GM18505 (cell line): Measurements from ENCODE around the gene RAB41.
"Not testable (repeated sequence)": the region's sequence is repeated elsewhere in the genome, so short reads cannot be mapped to it uniquely, and the experiment has no call there.

Experiments used
- ATAC-seq: cut with Tn5 transposase; IDR thresholded peaks from one replicate; pipeline ENCODE4 v1.9.1; 2021; ENCODE audit not compliant: unreplicated experiment
- POLR2A ChIP-seq: IDR thresholded peaks from 4 replicates; pipeline ENCODE4 v1.6.1; 2011; ENCODE audit warnings: borderline replicate concordance; ENCODE audit not compliant: insufficient read depth, insufficient read length; ENCODE audit errors: extremely low read depth

RAB41 gene

GRCh38 chrX:70281951-70282350, at the start of gene RAB41:
Gene RAB41 (plus strand): TSS chrX:70282172. CDS start chrX:70282218, 46 bp downstream.
- TF ChIP-seq POLR2A = no peak
- no peak for ATAC-seq

- no peak for TF ChIP-seq POLR2A
- no peak for ATAC-seq
Observed at GRCh38 chrX:70234355-70234754, 47.6 kb upstream of the RAB41 start, which contains the start of gene AWAT1. Gene AWAT1 (plus strand): TSS chrX:70234655. CDS start chrX:70234696, 41 bp downstream.

- no peak for ATAC-seq
- no peak for TF ChIP-seq POLR2A
Observed at GRCh38 chrX:70240751-70241150, 41.2 kb upstream of the RAB41 start.

- ATAC-seq = no peak
- TF ChIP-seq POLR2A = no peak
Observed at GRCh38 chrX:70241501-70241900, 40.5 kb upstream of the RAB41 start.

GRCh38 chrX:70243601-70244000, 38.4 kb upstream of the RAB41 start:
- ATAC-seq = not testable (repeated sequence)

- no peak for TF ChIP-seq POLR2A
- no peak for ATAC-seq
Observed at GRCh38 chrX:70244881-70245280, 37.1 kb upstream of the RAB41 start.

GRCh38 chrX:70247252-70247651, 34.7 kb upstream of the RAB41 start:
- ATAC-seq = no peak
- TF ChIP-seq POLR2A = no peak

- ATAC-seq = no peak
- no peak for TF ChIP-seq POLR2A
Observed at GRCh38 chrX:70252491-70252890, 29.5 kb upstream of the RAB41 start.

GRCh38 chrX:70253377-70254062, 28.5 kb upstream of the RAB41 start:
- no peak for ATAC-seq
- TF ChIP-seq POLR2A = no peak

GRCh38 chrX:70254063-70254400, 27.9 kb upstream of the RAB41 start:
- ATAC-seq = no peak
- no peak for TF ChIP-seq POLR2A

- TF ChIP-seq POLR2A = no peak
- ATAC-seq = no peak
Observed at GRCh38 chrX:70254909-70255308, 27.1 kb upstream of the RAB41 start.

- no peak for TF ChIP-seq POLR2A
- ATAC-seq = no peak
Observed at GRCh38 chrX:70255452-70255851, 26.5 kb upstream of the RAB41 start.

- ATAC-seq = no peak
- no peak for TF ChIP-seq POLR2A
Observed at GRCh38 chrX:70257423-70258288, 24.3 kb upstream of the RAB41 start.

GRCh38 chrX:70260104-70260503, 21.9 kb upstream of the RAB41 start, which contains the start of gene P2RY4:
Gene P2RY4 (minus strand): TSS chrX:70260204. CDS start chrX:70259624, 580 bp downstream.
- no peak for TF ChIP-seq POLR2A
- no peak for ATAC-seq
